HCT116 (cell line): ENCODE results near the gene RNF150. TPM values are rescaled to one million over a fixed set of nuclear protein-coding genes. Genes with fewer than 3 reads are reported as not detected.

Experiments used
- ATAC-seq: fragments of 200-7000 bp; cut with Tn5 transposase; 2 replicates; pipeline ENCODE4 v1.9.1; 2020; ENCODE audit warnings: mild to moderate bottlenecking, moderate library complexity
- BruUV-seq: library from RNA; stranded (reverse); fragments of 400-500 nt; replicated peaks from 2 replicates; lab custom pipeline; 2021; lab: Mats Ljungman, UMichigan
- CTCF ChIA-PET: fragments of 300-600 bp; sonication (Branson Sonifier 250); formaldehyde crosslinking; loops from one replicate; lab custom pipeline; 2021; ENCODE audit warnings: antibody characterized with exemption; lab: Charles Lee
- POLR2A ChIA-PET: fragments of 300-600, 350-600 bp; sonication (Branson Sonifier 250); formaldehyde crosslinking; loops from one replicate; lab custom pipeline; 2021; ENCODE audit warnings: antibody characterized with exemption; lab: Charles Lee
- RAD21 ChIA-PET, 2 experiments: fragments of 300-600 bp; sonication (Branson Sonifier 250); formaldehyde crosslinking; loops; one replicate each; lab custom pipeline; 2023; ENCODE audit warnings: low total read pairs in 2 of 2; ENCODE audit not compliant: uncharacterized antibody in 2 of 2, unreplicated experiment in 2 of 2, low non-redundant PET in 1 of 2; lab: Charles Lee
- DNase-seq: peaks from one replicate; pipeline ENCODE4 v3.0.0-alpha.2; 2010; ENCODE audit warnings: low read depth, low spot score
- H2AFZ ChIP-seq: fragments of 200-600 bp; shearing (Covaris generic), sonication (generic); 2 replicates; pipeline ENCODE4 v1.6.1; 2017; ENCODE audit warnings: low read depth, mixed run types, mixed read lengths, antibody characterized with exemption, low read length; ENCODE audit not compliant: poor library complexity, severe bottlenecking
- H3K27ac ChIP-seq: 2 replicates; pipeline ENCODE4 v1.5.1; 2012; ENCODE audit warnings: low read depth, low read length
- H3K27me3 ChIP-seq: fragments of 200-600 bp; sonication (generic); 2 replicates; pipeline ENCODE4 v1.6.1; 2016; ENCODE audit warnings: mixed run types, low read length, mixed read lengths; ENCODE audit not compliant: insufficient read depth
- H3K36me3 ChIP-seq, 2 experiments: fragments of 200-500 bp in 1 of 2; fragments of 200-600 bp in 1 of 2; sonication (Bioruptor generic) in 1 of 2; sonication (generic) in 1 of 2; 2 replicates each; pipeline versions ENCODE4 v1.5.1 to v1.6.1; 2014 to 2016; ENCODE audit warnings: low read length in 2 of 2, inconsistent platforms in 1 of 2, mixed read lengths in 1 of 2, mixed run types in 1 of 2; ENCODE audit not compliant: insufficient read depth in 2 of 2, control insufficient read depth in 1 of 2
- H3K4me1 ChIP-seq, 2 experiments: fragments of 200-600 bp in 1 of 2; sonication (generic) in 1 of 2; 2 replicates each; pipeline versions ENCODE4 v1.5.1 to v1.6.1; 2012 to 2017; ENCODE audit warnings: low read length in 2 of 2, inconsistent platforms in 1 of 2, mild to moderate bottlenecking in 1 of 2, mixed read lengths in 1 of 2, mixed run types in 1 of 2, moderate library complexity in 1 of 2; ENCODE audit not compliant: insufficient read depth in 2 of 2, control insufficient read depth in 1 of 2
- H3K4me2 ChIP-seq: fragments of 200-600 bp; sonication (generic); 2 replicates; pipeline ENCODE4 v1.6.1; 2017; ENCODE audit warnings: mixed run types, low read length, mixed read lengths
- H3K4me3 ChIP-seq, 2 experiments: fragments of 200-600 bp in 1 of 2; sonication (generic) in 1 of 2; replicated peaks in 1 of 2; 2 replicates each; pipeline ENCODE4 v1.5.1; 2011 to 2016; ENCODE audit warnings: low read length in 2 of 2, control low read depth in 1 of 2, low read depth in 1 of 2, mild to moderate bottlenecking in 1 of 2, mixed read lengths in 1 of 2, mixed run types in 1 of 2
- H3K79me2 ChIP-seq: fragments of 200-600 bp; sonication (generic); 2 replicates; pipeline ENCODE4 v1.6.1; 2017; ENCODE audit warnings: mild to moderate bottlenecking, mixed run types, low read length, moderate library complexity, mixed read lengths; ENCODE audit not compliant: insufficient read depth
- H3K9ac ChIP-seq: fragments of 200-600 bp; sonication (generic); 2 replicates; pipeline ENCODE4 v1.6.1; 2016; ENCODE audit warnings: low read length, mixed read lengths
- H3K9me2 ChIP-seq: fragments of 200-600 bp; sonication (generic), shearing (Covaris generic); 2 replicates; pipeline ENCODE4 v1.6.1; 2017; ENCODE audit warnings: mixed run types, mild to moderate bottlenecking, moderate library complexity; ENCODE audit not compliant: insufficient read depth
- H3K9me3 ChIP-seq, 2 experiments: fragments of 200-500 bp in 1 of 2; fragments of 200-600 bp in 1 of 2; sonication (Bioruptor generic) in 1 of 2; sonication (generic) in 1 of 2; 2 replicates each; pipeline ENCODE4 v1.6.1; 2014 to 2017; ENCODE audit warnings: low read length in 2 of 2, mixed read lengths in 2 of 2, inconsistent platforms in 1 of 2, low read depth in 1 of 2, mild to moderate bottlenecking in 1 of 2, mixed run types in 1 of 2, moderate library complexity in 1 of 2; ENCODE audit not compliant: control insufficient read depth in 1 of 2, insufficient read depth in 1 of 2
- H4K20me1 ChIP-seq: fragments of 200-600 bp; sonication (generic), shearing (Covaris generic); 2 replicates; pipeline ENCODE4 v1.6.1; 2017; ENCODE audit warnings: mixed run types, mild to moderate bottlenecking, moderate library complexity; ENCODE audit not compliant: insufficient read depth
- CBX3 ChIP-seq: IDR thresholded peaks from 2 replicates; pipeline ENCODE4 v1.6.1; 2012; ENCODE audit warnings: low read depth
- EGR1 ChIP-seq: IDR thresholded peaks from 2 replicates; pipeline ENCODE4 v1.6.1; 2012; ENCODE audit warnings: low read depth
- RAD21 ChIP-seq: IDR thresholded peaks from 2 replicates; pipeline ENCODE4 v1.6.1; 2012; ENCODE audit warnings: low read depth, mild to moderate bottlenecking
- SP1 ChIP-seq: IDR thresholded peaks from 2 replicates; pipeline ENCODE4 v1.6.1; 2012; ENCODE audit warnings: low read depth
- SRF ChIP-seq: IDR thresholded peaks from 2 replicates; pipeline ENCODE4 v1.6.1; 2012; ENCODE audit warnings: low read depth
- TCF7L2 ChIP-seq: IDR thresholded peaks from 2 replicates; pipeline ENCODE4 v1.7.0; 2011; ENCODE audit warnings: borderline replicate concordance, inconsistent platforms; ENCODE audit not compliant: insufficient read depth, insufficient read length; ENCODE audit errors: extremely low read depth
- YY1 ChIP-seq: IDR thresholded peaks from 2 replicates; pipeline ENCODE4 v1.6.1; 2011; ENCODE audit warnings: low read length, low read depth, moderate library complexity, mild to moderate bottlenecking; ENCODE audit not compliant: insufficient replicate concordance; ENCODE audit errors: extremely low read depth
- ZFX ChIP-seq: fragments of 450-650 bp; IDR thresholded peaks from 2 replicates; pipeline ENCODE4 v1.6.1; 2017
- intact Hi-C: fragments of 100-400 bp; cut with micrococcal nuclease; formaldehyde crosslinking; loops from 2 replicates; pipeline ENCODE4 v1.10.0; 2022
- total RNA-seq: library from RNA; stranded (reverse); gene quantifications from one replicate; pipeline ENCODE4 v1.2.1, GENCODE V29; 2021; ENCODE audit not compliant: unreplicated experiment
- TF ChIP-seq, protein P1 (sequence below), 3 experiments: fragments of 200-600 bp in 1 of 3; sonication (generic) in 1 of 3; IDR thresholded peaks in 2 of 3; conservative IDR thresholded peaks in 1 of 3; 2 replicates each; pipeline ENCODE4 v1.5.1; 2012 to 2017; ENCODE audit warnings: low read depth in 2 of 3, low read length in 2 of 3, antibody characterized with exemption in 1 of 3, borderline replicate concordance in 1 of 3, control low read depth in 1 of 3, mild to moderate bottlenecking in 1 of 3, mixed read lengths in 1 of 3, mixed run types in 1 of 3, moderate library complexity in 1 of 3; ENCODE audit not compliant: insufficient read depth in 1 of 3
- TF ChIP-seq, protein P2 (sequence below): IDR thresholded peaks from 2 replicates; pipeline ENCODE4 v1.6.1; 2011; ENCODE audit warnings: mild to moderate bottlenecking, low read length, moderate library complexity; ENCODE audit not compliant: insufficient replicate concordance; ENCODE audit errors: extremely low read depth
- TF ChIP-seq, protein P3 (sequence below): IDR thresholded peaks from 2 replicates; pipeline ENCODE4 v1.6.1; 2012

The RNF150 gene
- total RNA-seq, 1 experiment from 2014 or later: 0.07 TPM

DNA sequence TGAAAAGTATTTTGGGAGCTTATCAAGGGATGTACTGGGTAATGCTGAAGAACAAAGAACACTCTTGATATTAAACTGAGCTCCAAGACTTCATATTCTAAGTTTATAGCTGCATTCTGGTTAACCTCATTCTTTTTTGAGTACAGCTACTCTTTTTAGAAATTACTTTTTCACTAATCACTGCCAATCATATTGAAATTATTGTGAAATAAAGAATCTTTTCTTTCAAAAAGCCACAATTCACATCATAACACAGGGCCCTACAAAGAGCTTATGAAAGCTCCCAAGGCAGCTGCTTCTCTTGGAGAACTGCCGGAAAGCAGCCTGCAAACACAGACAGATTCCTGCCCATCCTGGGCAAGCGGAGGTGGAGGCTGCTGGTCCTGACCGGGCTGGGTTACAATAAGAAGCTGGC is 121.4 kb downstream of the RNF150 start (continued):
- TF ChIP-seq, protein P1, sequence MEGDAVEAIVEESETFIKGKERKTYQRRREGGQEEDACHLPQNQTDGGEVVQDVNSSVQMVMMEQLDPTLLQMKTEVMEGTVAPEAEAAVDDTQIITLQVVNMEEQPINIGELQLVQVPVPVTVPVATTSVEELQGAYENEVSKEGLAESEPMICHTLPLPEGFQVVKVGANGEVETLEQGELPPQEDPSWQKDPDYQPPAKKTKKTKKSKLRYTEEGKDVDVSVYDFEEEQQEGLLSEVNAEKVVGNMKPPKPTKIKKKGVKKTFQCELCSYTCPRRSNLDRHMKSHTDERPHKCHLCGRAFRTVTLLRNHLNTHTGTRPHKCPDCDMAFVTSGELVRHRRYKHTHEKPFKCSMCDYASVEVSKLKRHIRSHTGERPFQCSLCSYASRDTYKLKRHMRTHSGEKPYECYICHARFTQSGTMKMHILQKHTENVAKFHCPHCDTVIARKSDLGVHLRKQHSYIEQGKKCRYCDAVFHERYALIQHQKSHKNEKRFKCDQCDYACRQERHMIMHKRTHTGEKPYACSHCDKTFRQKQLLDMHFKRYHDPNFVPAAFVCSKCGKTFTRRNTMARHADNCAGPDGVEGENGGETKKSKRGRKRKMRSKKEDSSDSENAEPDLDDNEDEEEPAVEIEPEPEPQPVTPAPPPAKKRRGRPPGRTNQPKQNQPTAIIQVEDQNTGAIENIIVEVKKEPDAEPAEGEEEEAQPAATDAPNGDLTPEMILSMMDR (IDR thresholded peaks at IDR 0.05 in 2 of 3, conservative IDR thresholded peaks at IDR 0.05 in 1 of 3; ENCODE audit: borderline replicate concordance in 1 of 3, insufficient read depth in 1 of 3, low read depth in 2 of 3, low read length in 2 of 3): no peak
- TF ChIP-seq CBX3: no peak
- TF ChIP-seq EGR1: no peak
- TF ChIP-seq, protein P2, sequence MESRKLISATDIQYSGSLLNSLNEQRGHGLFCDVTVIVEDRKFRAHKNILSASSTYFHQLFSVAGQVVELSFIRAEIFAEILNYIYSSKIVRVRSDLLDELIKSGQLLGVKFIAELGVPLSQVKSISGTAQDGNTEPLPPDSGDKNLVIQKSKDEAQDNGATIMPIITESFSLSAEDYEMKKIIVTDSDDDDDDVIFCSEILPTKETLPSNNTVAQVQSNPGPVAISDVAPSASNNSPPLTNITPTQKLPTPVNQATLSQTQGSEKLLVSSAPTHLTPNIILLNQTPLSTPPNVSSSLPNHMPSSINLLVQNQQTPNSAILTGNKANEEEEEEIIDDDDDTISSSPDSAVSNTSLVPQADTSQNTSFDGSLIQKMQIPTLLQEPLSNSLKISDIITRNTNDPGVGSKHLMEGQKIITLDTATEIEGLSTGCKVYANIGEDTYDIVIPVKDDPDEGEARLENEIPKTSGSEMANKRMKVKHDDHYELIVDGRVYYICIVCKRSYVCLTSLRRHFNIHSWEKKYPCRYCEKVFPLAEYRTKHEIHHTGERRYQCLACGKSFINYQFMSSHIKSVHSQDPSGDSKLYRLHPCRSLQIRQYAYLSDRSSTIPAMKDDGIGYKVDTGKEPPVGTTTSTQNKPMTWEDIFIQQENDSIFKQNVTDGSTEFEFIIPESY: no peak
- TF ChIP-seq, protein P3, sequence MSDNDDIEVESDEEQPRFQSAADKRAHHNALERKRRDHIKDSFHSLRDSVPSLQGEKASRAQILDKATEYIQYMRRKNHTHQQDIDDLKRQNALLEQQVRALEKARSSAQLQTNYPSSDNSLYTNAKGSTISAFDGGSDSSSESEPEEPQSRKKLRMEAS: no peak
- no peak for TF ChIP-seq SP1

DNA sequence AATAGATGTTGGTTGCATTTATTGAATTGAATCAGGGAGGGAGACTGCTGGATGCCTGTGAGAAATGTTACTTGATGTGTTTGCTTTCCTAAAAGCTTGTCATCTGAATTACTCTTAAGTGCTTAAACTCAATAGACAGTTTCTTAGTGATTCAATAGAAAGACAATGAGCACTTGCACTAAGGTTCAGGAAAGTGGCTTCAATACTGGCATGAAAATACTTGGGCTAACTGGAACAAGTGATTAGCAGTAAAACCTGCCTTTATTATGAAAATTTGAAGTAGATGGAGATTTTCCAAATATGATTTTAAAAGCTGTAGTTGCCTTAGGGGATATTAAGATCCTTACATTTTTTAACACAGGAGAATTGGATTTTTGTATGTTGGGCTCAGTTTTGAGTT is 123.3 kb downstream of the RNF150 start:
- Histone ChIP-seq H3K4me3 (no peak overlapping the region), H3K36me3 (no peaks in the 10 kb centered on the region), H3K4me2 (no peak overlapping the region), H2AFZ (no peak overlapping the region), H4K20me1 (no peaks in the 10 kb centered on the region), H3K9me3 (no peaks in the 10 kb centered on the region), H3K9me2 (no peaks in the 10 kb centered on the region), H3K79me2 (no peaks in the 10 kb centered on the region), H3K9ac (no peak overlapping the region), H3K4me1 (no peaks in the 10 kb centered on the region), H3K27ac (no peak overlapping the region), H3K27me3 (no peaks in the 10 kb centered on the region)
- ChIA-PET POLR2A (no interaction called here), RAD21 (no interaction called here), CTCF (no interaction called here)
- no peak for DNase-seq
- intact Hi-C loops: no loop called here
- no peak for TF ChIP-seq YY1
- TF ChIP-seq, protein P3: no peak
- TF ChIP-seq ZFX: no peak
- no peak for TF ChIP-seq RAD21
- no peak for TF ChIP-seq SRF
- no peak for TF ChIP-seq TCF7L2
- no TSS peak for BruUV-seq
- no peak for ATAC-seq
